ENCODE results near the gene C1QL3.

C1QL3 gene

DNA sequence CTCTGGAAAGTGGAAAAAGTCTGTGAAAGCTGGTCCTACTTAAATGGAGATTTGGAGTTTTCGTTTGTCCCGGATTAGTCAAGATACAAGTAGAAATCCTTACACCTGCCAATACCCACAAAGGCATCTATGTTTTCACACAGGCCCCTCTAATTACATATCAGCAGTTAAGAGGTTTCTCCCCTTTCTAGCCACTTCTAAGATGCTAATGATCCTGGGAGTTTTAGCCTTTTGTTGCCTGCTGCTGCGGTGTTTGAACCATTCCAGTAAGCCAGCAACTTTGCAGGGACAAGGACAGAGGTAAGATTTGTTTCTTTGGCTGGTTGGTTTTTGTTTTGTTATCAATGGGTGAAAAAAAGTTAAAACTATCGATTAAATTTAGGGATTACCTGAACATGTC is 5.8 kb upstream of the C1QL3 start:
- H3K9me3 ChIP-seq (ENCODE audit: control insufficient read depth, low read length) = no peaks in the 10 kb centered on the region
- H3K36me3 ChIP-seq (ENCODE audit: control insufficient read depth, insufficient read depth, low read length) = no peaks in the 10 kb centered on the region
- no peaks in the 10 kb centered on the region for H3K4me1 ChIP-seq (ENCODE audit: control insufficient read depth, insufficient read depth, low read length)
- no peak overlapping the region for H3K9ac ChIP-seq (ENCODE audit: low read length)
- peaks cover 8% of the 10 kb centered on the region for H3K27me3 ChIP-seq (ENCODE audit: control insufficient read depth, insufficient read depth, low read length)
- no peak overlapping the region for H3K4me3 ChIP-seq (ENCODE audit: low read length)

DNA sequence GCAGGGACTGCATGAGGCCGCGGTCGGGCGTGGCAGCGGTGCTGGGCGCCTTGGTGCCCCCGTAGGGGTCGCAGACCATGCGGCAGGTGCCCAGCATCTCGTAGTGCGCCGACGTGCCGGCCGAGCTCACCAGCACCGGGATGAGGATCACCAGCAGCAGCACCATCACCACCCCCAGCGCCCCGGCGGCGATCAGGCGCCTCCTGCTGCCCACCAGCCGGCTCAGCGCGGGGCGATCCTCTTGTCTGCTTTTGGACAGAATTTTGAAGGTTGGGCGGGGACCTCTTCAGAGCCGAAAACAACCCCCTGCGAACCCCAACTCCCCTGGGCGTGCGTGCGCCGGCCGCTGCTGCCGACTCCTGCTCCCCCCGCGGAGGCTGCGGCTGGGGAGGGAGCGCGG is 779 bp downstream of the C1QL3 start:
- Histone ChIP-seq H3K4me1 (ENCODE audit: control insufficient read depth, insufficient read depth, low read length) (no peaks in the 10 kb centered on the region), H3K4me3 (ENCODE audit: low read length) (no peak overlapping the region), H3K36me3 (ENCODE audit: control insufficient read depth, insufficient read depth, low read length) (no peaks in the 10 kb centered on the region), H3K27me3 (ENCODE audit: control insufficient read depth, insufficient read depth, low read length) (peaks cover 43% of the 10 kb centered on the region), H3K9ac (ENCODE audit: low read length) (no peak overlapping the region), H3K9me3 (ENCODE audit: control insufficient read depth, low read length) (no peaks in the 10 kb centered on the region)

DNA sequence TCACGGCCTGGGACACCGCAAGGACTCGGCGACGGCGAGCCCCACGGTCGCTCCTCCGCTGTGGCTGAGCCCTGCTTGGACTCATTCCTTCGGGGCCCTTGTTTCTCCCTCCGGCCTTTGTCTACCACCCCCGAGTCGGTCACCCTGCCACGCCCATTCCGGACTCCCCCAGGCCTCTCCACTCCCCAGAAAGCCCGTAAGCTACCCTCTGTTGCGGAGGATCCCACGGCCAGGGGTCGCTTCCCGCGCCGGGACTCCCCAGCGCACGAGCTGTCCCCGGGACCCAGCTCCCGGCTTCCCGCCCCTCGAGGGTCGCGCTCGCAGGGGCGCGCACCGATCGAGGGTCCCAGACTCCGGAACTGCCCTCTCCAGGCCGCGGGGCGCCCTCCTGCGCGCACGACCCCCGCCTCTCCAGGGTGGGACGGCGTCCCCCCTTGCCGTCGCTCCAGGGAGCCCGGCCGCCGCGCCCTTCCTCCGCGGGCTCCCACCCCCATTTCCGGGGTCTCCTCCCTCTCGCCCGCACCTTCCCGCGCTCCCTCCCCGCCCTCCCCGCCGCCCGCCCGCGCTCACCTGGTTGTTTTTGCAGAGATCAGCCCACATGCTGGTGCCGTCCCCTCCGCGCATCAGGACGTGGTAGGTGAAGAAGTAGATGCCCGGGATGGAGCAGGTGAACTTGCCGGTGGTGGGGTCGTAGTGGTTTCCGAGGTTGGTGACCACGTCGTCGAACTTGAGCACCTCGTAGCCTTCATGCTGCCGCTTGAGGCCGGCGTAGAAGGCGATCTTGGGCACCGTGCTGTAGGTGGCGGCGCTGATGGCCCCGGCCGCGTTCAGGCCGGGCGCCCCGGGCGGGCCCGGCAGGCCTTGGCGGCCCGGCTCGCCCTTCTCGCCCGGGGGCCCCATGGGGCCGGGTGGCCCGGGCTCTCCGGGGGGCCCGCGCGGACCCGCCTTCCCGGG is 1.5 kb downstream of the C1QL3 start:
- Histone ChIP-seq H3K27me3 (ENCODE audit: control insufficient read depth, insufficient read depth, low read length) (peaks cover 43% of the 10 kb centered on the region), H3K4me1 (ENCODE audit: control insufficient read depth, insufficient read depth, low read length) (no peaks in the 10 kb centered on the region), H3K9ac (ENCODE audit: low read length) (no peak overlapping the region), H3K9me3 (ENCODE audit: control insufficient read depth, low read length) (no peaks in the 10 kb centered on the region), H3K36me3 (ENCODE audit: control insufficient read depth, insufficient read depth, low read length) (no peaks in the 10 kb centered on the region), H3K4me3 (ENCODE audit: low read length) (no peak overlapping the region)

DNA sequence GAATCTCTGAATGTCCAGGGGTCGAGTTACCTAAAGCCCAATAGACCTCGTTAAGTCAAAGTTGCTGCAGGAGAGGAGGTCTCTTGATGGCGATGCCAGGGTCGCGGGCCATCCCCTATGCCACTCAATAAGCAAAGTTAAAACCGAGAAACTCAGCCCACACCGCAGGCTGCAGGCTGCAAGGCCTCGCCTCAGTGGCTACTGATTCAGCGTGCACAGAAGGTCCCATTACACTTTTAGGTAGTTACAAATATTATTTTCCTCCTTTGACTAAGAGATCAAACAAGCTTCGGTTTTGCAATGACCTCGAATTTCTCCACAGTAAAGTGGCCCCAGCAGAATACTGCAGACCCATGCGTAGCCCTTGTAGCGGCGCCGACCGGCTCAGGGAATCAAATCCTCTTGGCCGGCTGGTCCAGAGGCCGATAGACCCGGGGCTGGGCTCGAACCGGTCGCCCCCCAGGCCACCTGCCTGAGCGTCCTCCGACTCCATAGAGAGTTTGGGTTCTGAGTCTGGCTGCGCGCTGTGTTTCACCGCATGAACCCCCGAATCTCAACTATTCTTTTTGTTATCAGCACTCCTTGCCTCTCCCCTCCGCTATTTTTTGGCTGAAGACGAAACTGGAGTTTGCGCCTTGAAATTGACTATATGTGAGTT is 2.3 kb downstream of the C1QL3 start:
- H3K9ac ChIP-seq (ENCODE audit: low read length) = no peak overlapping the region
- H3K27me3 ChIP-seq (ENCODE audit: control insufficient read depth, insufficient read depth, low read length) = peaks cover 43% of the 10 kb centered on the region
- no peaks in the 10 kb centered on the region for H3K4me1 ChIP-seq (ENCODE audit: control insufficient read depth, insufficient read depth, low read length)
- H3K36me3 ChIP-seq (ENCODE audit: control insufficient read depth, insufficient read depth, low read length) = no peaks in the 10 kb centered on the region
- H3K4me3 ChIP-seq (ENCODE audit: low read length) = no peak overlapping the region
- no peaks in the 10 kb centered on the region for H3K9me3 ChIP-seq (ENCODE audit: control insufficient read depth, low read length)

DNA sequence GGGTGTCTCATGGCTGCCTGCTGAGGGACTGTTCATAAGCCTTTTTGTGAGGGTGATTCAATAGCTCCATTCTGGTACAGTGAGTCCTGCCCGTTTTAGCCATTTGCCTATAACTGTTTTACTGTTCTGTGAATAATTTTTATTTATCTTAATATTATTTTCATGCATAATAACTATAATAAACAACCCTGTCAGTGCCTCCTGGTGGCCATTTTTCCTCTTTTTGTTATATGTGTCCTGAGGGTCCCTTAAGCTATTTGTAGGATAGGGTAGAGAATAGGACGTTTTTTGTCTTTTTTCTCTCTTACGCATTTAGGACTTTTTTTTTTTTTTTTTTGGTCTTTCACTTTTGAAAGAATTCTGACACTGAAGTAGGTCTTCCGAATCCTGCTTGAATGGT is 2.9 kb downstream of the C1QL3 start:
- Histone ChIP-seq H3K36me3 (ENCODE audit: control insufficient read depth, insufficient read depth, low read length) (no peaks in the 10 kb centered on the region), H3K4me3 (ENCODE audit: low read length) (no peak overlapping the region), H3K9me3 (ENCODE audit: control insufficient read depth, low read length) (no peaks in the 10 kb centered on the region), H3K4me1 (ENCODE audit: control insufficient read depth, insufficient read depth, low read length) (no peaks in the 10 kb centered on the region), H3K27me3 (ENCODE audit: control insufficient read depth, insufficient read depth, low read length) (peaks cover 43% of the 10 kb centered on the region), H3K9ac (ENCODE audit: low read length) (no peak overlapping the region)

DNA sequence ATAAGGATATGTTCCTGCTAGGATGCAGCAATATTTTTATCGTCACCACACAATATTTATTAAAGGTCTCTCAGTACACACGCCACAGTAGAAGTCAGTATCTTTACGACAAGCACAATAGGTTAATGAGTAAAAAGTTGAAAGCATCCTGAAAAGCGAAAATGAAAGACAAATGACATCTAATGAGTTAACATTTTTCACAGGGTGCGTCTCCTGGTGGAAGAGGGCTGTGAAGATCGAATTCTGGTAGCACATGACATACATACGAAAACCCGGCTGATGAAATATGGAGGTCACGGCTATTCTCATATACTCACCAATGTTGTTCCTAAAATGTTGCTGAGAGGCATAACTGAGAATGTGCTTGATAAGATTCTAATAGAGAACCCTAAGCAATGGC is 10.8 kb downstream of the C1QL3 start:
- Histone ChIP-seq H3K9me3 (ENCODE audit: control insufficient read depth, low read length) (no peaks in the 10 kb centered on the region), H3K36me3 (ENCODE audit: control insufficient read depth, insufficient read depth, low read length) (no peaks in the 10 kb centered on the region), H3K4me3 (ENCODE audit: low read length) (no peak overlapping the region), H3K27me3 (ENCODE audit: control insufficient read depth, insufficient read depth, low read length) (no peaks in the 10 kb centered on the region), H3K9ac (ENCODE audit: low read length) (no peak overlapping the region), H3K4me1 (ENCODE audit: control insufficient read depth, insufficient read depth, low read length) (no peaks in the 10 kb centered on the region)

DNA sequence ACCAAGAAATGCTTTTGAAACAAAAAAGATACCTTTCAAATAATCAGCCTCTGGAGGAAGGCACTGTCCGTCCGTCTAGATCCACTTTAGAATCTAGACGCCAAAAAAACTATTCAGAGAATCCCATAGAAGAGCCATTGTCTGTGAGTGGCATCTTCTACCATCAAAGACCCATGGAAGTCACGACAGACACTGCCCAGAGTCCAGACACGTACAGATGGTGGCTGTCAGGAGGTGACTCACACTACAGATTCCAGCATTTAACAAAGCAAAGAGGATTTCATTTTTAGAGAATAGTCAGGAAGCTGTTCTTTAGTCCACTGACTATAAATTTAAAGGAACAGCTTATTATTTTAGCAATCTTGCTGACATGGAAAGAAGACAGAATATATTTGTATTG is 11.7 kb downstream of the C1QL3 start:
- H3K4me1 ChIP-seq (ENCODE audit: control insufficient read depth, insufficient read depth, low read length) = no peaks in the 10 kb centered on the region
- H3K9ac ChIP-seq (ENCODE audit: low read length) = no peak overlapping the region
- no peaks in the 10 kb centered on the region for H3K27me3 ChIP-seq (ENCODE audit: control insufficient read depth, insufficient read depth, low read length)
- H3K9me3 ChIP-seq (ENCODE audit: control insufficient read depth, low read length) = no peaks in the 10 kb centered on the region
- no peaks in the 10 kb centered on the region for H3K36me3 ChIP-seq (ENCODE audit: control insufficient read depth, insufficient read depth, low read length)
- H3K4me3 ChIP-seq (ENCODE audit: low read length) = no peak overlapping the region

DNA sequence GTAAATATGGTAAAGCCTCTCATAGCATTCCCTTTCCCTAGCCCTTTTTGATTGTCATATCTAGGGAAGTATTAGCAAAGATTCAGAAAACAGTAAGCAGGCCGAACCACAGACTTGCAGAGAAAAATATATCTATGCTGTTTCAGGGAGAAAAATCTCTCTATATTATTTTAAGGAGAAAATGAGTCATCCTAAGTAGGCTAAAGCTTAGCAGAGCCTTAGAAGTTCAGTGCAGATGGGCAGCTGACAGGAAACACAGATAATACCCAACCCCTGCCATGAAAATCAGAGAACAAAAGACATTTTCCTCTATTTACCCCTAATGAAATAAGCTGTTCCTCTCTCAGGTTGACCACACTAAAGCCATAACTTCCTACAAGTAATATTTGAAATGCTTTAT is 16.5 kb downstream of the C1QL3 start:
- no peak overlapping the region for H3K9ac ChIP-seq (ENCODE audit: low read length)
- no peak overlapping the region for H3K4me3 ChIP-seq (ENCODE audit: low read length)
- no peaks in the 10 kb centered on the region for H3K27me3 ChIP-seq (ENCODE audit: control insufficient read depth, insufficient read depth, low read length)
- no peaks in the 10 kb centered on the region for H3K9me3 ChIP-seq (ENCODE audit: control insufficient read depth, low read length)
- H3K4me1 ChIP-seq (ENCODE audit: control insufficient read depth, insufficient read depth, low read length) = no peaks in the 10 kb centered on the region
- H3K36me3 ChIP-seq (ENCODE audit: control insufficient read depth, insufficient read depth, low read length) = no peaks in the 10 kb centered on the region

DNA sequence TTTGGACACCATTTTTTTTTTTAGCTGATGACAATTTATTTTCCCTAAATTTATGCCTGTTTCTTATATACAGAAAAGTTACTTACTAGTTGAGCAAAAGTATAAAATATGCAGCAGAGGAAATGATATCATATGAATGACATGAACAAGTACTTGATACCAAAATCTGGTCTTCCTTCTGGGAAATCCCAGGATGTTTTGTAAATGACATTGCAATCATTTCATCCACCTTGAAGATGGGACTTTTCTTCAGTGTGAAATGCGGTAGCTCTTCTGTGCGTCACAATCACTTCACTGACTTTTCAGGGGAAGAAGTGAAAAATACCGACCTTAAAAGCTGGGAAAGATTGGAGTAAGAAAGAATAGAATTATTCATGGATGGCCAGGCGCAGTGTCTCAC is 23.8 kb downstream of the C1QL3 start:
- no peaks in the 10 kb centered on the region for H3K36me3 ChIP-seq (ENCODE audit: control insufficient read depth, insufficient read depth, low read length)
- H3K4me1 ChIP-seq (ENCODE audit: control insufficient read depth, insufficient read depth, low read length) = no peaks in the 10 kb centered on the region
- no peaks in the 10 kb centered on the region for H3K27me3 ChIP-seq (ENCODE audit: control insufficient read depth, insufficient read depth, low read length)
- H3K4me3 ChIP-seq (ENCODE audit: low read length) = no peak overlapping the region
- H3K9me3 ChIP-seq (ENCODE audit: control insufficient read depth, low read length) = no peaks in the 10 kb centered on the region
- H3K9ac ChIP-seq (ENCODE audit: low read length) = no peak overlapping the region

DNA sequence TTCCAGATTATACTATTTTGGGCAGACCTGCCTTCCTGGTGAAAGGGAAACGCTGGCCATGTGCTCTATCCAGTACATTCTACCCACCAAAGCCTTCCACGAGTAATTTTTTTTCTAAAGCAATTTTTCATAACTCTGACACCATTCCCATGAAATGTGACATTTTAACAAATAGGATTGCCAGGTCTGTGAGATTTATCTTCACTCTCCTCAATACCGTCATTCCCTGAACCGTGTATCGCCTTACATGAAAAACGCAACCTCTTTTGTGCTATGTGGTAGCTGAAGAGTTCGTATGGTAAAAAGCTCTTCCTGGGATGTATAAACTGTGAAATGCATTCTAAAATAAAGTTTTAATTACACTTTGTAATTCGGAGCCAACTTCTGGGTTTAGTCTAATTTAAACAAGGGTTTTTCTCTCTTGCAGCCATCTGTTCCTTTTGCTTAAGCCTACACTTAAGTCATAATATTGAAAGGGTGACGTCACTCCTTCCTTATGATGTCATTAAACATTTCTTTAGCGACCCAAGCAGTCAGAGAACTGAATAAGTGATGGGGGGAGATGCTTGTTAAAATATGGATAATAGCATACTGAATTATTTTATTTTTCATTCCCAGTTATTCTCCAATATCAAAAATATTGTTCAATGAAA is 27.7 kb downstream of the C1QL3 start:
- Histone ChIP-seq H3K4me3 (ENCODE audit: low read length) (no peak overlapping the region), H3K9ac (ENCODE audit: low read length) (no peak overlapping the region), H3K4me1 (ENCODE audit: control insufficient read depth, insufficient read depth, low read length) (no peaks in the 10 kb centered on the region), H3K27me3 (ENCODE audit: control insufficient read depth, insufficient read depth, low read length) (no peaks in the 10 kb centered on the region), H3K9me3 (ENCODE audit: control insufficient read depth, low read length) (no peaks in the 10 kb centered on the region), H3K36me3 (ENCODE audit: control insufficient read depth, insufficient read depth, low read length) (no peaks in the 10 kb centered on the region)

DNA sequence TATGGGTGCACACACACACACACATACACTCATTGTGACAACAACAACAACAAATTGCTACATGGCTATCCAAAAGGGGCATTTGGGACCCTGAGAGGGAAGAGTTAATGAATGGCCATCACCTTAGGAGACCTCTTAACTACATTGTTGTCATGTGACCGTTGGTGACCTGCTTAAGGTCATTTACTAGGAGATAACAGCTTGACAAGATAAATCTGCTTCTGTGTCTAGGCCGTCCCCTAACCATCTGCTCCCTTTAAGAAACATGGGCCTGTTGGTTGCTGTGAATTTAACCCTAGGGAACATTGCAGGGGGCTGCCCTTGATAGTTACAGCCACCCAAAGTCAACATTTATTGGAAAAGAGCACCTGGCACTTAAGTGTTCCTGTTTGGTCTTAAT is 29.7 kb downstream of the C1QL3 start:
- H3K4me3 ChIP-seq (ENCODE audit: low read length) = no peak overlapping the region
- no peak overlapping the region for H3K9ac ChIP-seq (ENCODE audit: low read length)
- no peaks in the 10 kb centered on the region for H3K36me3 ChIP-seq (ENCODE audit: control insufficient read depth, insufficient read depth, low read length)
- no peaks in the 10 kb centered on the region for H3K27me3 ChIP-seq (ENCODE audit: control insufficient read depth, insufficient read depth, low read length)
- H3K9me3 ChIP-seq (ENCODE audit: control insufficient read depth, low read length) = no peaks in the 10 kb centered on the region
- no peaks in the 10 kb centered on the region for H3K4me1 ChIP-seq (ENCODE audit: control insufficient read depth, insufficient read depth, low read length)

DNA sequence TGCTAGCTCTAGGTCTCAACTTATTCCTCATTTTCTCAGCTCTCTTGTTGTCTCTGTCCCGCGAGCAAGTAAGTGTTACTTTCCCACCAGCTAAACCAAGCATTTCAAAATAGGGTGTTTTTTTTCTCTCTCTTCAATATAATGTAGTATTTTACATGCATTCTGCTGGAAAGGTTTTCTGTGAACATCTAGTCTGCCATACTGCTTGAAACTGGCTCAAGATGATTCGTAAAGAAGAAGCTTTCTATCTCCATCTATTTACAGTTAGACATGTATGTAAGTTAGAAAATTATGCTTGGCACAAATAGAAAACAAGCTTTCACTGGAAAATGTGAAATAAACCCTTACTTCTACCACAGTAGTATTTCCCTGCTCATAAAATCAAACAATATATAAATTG is 31.2 kb downstream of the C1QL3 start:
- H3K9me3 ChIP-seq (ENCODE audit: control insufficient read depth, low read length) = no peaks in the 10 kb centered on the region
- H3K9ac ChIP-seq (ENCODE audit: low read length) = no peak overlapping the region
- H3K27me3 ChIP-seq (ENCODE audit: control insufficient read depth, insufficient read depth, low read length) = no peaks in the 10 kb centered on the region
- H3K36me3 ChIP-seq (ENCODE audit: control insufficient read depth, insufficient read depth, low read length) = no peaks in the 10 kb centered on the region
- H3K4me3 ChIP-seq (ENCODE audit: low read length) = no peak overlapping the region
- H3K4me1 ChIP-seq (ENCODE audit: control insufficient read depth, insufficient read depth, low read length) = no peaks in the 10 kb centered on the region
